Breast epithelium (tissue), 3 donors: ENCODE results near the gene SYNE1.

Source experiments
- POLR2A ChIP-seq: fragments of 450-650 bp; IDR thresholded peaks from one replicate; pipeline ENCODE4 v1.6.1; 2016; ENCODE audit warnings: antibody characterized with exemption, mild to moderate bottlenecking, moderate library complexity
- POLR2AphosphoS5 ChIP-seq, 3 donors: sonication (generic); formaldehyde crosslinking; IDR thresholded peaks; one replicate each; pipeline ENCODE4 v1.6.1; 2017; ENCODE audit warnings: antibody characterized with exemption in 3 of 3
- TF ChIP-seq, protein P1 (sequence below), 3 donors: fragments of 450-650 bp; IDR thresholded peaks; one replicate each; pipeline ENCODE4 v1.5.1; 2016 to 2017; ENCODE audit warnings: antibody characterized with exemption in 3 of 3, mild to moderate bottlenecking in 3 of 3, moderate library complexity in 3 of 3

DNA sequence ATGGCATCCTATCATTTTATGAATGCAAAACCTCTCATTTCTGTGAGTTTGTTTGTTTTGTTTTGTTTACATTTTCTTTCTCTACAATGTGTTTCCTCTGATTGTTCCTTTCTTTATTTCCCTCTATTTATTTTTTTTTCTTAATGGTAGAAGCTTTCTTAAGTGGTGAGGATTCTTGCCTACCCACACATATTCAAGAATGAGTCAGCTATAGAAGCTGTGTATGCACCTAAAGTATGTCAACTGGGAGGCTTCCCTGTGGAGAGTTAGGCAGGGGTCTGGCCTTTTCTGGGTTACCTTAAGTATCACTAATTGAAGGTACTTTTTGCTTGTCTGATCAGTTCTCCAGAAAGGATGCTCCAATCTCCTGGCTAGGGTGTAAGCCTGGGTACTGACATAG, 475.7 kb downstream of the SYNE1 start:
- TF ChIP-seq, protein P1, sequence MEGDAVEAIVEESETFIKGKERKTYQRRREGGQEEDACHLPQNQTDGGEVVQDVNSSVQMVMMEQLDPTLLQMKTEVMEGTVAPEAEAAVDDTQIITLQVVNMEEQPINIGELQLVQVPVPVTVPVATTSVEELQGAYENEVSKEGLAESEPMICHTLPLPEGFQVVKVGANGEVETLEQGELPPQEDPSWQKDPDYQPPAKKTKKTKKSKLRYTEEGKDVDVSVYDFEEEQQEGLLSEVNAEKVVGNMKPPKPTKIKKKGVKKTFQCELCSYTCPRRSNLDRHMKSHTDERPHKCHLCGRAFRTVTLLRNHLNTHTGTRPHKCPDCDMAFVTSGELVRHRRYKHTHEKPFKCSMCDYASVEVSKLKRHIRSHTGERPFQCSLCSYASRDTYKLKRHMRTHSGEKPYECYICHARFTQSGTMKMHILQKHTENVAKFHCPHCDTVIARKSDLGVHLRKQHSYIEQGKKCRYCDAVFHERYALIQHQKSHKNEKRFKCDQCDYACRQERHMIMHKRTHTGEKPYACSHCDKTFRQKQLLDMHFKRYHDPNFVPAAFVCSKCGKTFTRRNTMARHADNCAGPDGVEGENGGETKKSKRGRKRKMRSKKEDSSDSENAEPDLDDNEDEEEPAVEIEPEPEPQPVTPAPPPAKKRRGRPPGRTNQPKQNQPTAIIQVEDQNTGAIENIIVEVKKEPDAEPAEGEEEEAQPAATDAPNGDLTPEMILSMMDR (IDR thresholded peaks at IDR 0.05): no peak
- no peak for TF ChIP-seq POLR2AphosphoS5 (IDR thresholded peaks at IDR 0.05)
- no peak for TF ChIP-seq POLR2A
